ENCODE results near the gene PRKAR1B.

PRKAR1B gene

GRCh38 chr7:569996-570800 is 156.9 kb downstream of the PRKAR1B start:
- no peaks in the 10 kb centered on the region for H3K9me3 ChIP-seq (ENCODE audit: severe bottlenecking)
- H3K36me3 ChIP-seq (ENCODE audit: low read depth), result no peaks in the 10 kb centered on the region
- no peak for DNase-seq (ENCODE audit: low spot score)
- H3K4me3 ChIP-seq (ENCODE audit: severe bottlenecking), result no peak overlapping the region
- H3K27ac ChIP-seq (ENCODE audit: poor library complexity, severe bottlenecking), result no peak overlapping the region
- H3K4me1 ChIP-seq (ENCODE audit: insufficient read depth, poor library complexity, severe bottlenecking), result no peaks in the 10 kb centered on the region
- no peaks in the 10 kb centered on the region for H3K27me3 ChIP-seq (ENCODE audit: insufficient read depth, poor library complexity, severe bottlenecking)
- TF ChIP-seq, protein P1, sequence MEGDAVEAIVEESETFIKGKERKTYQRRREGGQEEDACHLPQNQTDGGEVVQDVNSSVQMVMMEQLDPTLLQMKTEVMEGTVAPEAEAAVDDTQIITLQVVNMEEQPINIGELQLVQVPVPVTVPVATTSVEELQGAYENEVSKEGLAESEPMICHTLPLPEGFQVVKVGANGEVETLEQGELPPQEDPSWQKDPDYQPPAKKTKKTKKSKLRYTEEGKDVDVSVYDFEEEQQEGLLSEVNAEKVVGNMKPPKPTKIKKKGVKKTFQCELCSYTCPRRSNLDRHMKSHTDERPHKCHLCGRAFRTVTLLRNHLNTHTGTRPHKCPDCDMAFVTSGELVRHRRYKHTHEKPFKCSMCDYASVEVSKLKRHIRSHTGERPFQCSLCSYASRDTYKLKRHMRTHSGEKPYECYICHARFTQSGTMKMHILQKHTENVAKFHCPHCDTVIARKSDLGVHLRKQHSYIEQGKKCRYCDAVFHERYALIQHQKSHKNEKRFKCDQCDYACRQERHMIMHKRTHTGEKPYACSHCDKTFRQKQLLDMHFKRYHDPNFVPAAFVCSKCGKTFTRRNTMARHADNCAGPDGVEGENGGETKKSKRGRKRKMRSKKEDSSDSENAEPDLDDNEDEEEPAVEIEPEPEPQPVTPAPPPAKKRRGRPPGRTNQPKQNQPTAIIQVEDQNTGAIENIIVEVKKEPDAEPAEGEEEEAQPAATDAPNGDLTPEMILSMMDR (IDR thresholded peaks at IDR 0.05; ENCODE audit: poor library complexity, severe bottlenecking), result no peak
- ATAC-seq (ENCODE audit: low read depth), result no peak

- Histone ChIP-seq H3K9me3 (ENCODE audit: severe bottlenecking) (no peaks in the 10 kb centered on the region), H3K27me3 (ENCODE audit: insufficient read depth, poor library complexity, severe bottlenecking) (no peaks in the 10 kb centered on the region), H3K27ac (ENCODE audit: poor library complexity, severe bottlenecking) (no peak overlapping the region), H3K4me3 (ENCODE audit: severe bottlenecking) (no peak overlapping the region), H3K4me1 (ENCODE audit: insufficient read depth, poor library complexity, severe bottlenecking) (no peaks in the 10 kb centered on the region), H3K36me3 (ENCODE audit: low read depth) (no peaks in the 10 kb centered on the region)
- ATAC-seq (ENCODE audit: low read depth) (no peak), DNase-seq (ENCODE audit: low spot score) (no peak)
- TF ChIP-seq, protein P1 (IDR thresholded peaks at IDR 0.05; ENCODE audit: poor library complexity, severe bottlenecking), result no peak
These were observed 157.8 kb downstream of the PRKAR1B start for GRCh38 chr7:569071-569855.

DNA sequence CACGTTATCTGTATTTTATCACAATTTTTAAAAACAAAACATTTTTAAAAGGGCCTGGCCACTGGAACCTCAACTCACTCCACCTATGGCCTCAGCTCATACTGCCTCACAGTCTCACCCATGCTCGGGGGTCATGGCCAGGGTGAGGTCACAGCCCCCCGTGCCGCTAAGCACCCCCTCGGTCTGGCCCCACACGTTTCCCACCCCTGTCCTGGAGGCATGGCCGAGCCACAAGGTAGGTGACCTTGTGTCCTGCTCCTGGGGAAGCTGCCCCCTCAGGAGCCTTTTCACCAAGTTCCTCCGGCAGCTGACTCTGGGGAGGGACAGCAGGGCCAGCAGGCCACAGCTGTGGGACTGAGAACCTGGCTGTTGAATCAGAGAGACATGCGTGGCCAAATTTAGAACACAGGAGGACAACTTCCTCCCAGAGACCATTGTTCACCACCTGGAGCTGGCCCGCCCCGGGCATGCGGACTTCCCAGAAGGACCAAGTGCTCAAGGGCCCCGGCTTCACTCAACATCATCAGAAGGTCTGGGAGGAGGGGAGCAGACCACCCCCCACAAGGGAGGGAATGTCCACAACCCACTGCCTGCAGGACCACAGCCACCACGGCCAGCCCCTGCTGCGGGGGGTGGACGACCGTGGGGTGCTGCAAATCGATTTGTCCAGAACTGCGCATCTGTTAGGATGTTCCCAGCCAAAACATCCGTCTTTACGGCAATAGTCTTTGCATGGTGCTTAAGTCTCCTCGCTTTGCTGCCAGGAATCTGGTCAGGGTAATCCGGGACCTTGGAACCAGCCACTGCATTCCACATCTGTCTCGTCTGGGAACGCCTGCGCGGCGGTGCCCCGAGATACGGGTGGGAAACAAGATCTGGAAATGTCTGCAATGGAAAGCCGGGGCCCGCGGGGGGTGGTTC is 158.8 kb downstream of the PRKAR1B start:
- DNase-seq (ENCODE audit: low spot score) (no peak), ATAC-seq (ENCODE audit: low read depth) (no peak)
- no peaks in the 10 kb centered on the region for H3K27me3 ChIP-seq (ENCODE audit: insufficient read depth, poor library complexity, severe bottlenecking)
- TF ChIP-seq, protein P1 (IDR thresholded peaks at IDR 0.05; ENCODE audit: poor library complexity, severe bottlenecking), result no peak
- no peak overlapping the region for H3K4me3 ChIP-seq (ENCODE audit: severe bottlenecking)
- no peaks in the 10 kb centered on the region for H3K4me1 ChIP-seq (ENCODE audit: insufficient read depth, poor library complexity, severe bottlenecking)
- no peak overlapping the region for H3K27ac ChIP-seq (ENCODE audit: poor library complexity, severe bottlenecking)
- H3K9me3 ChIP-seq (ENCODE audit: severe bottlenecking), result no peaks in the 10 kb centered on the region
- no peaks in the 10 kb centered on the region for H3K36me3 ChIP-seq (ENCODE audit: low read depth)

DNA sequence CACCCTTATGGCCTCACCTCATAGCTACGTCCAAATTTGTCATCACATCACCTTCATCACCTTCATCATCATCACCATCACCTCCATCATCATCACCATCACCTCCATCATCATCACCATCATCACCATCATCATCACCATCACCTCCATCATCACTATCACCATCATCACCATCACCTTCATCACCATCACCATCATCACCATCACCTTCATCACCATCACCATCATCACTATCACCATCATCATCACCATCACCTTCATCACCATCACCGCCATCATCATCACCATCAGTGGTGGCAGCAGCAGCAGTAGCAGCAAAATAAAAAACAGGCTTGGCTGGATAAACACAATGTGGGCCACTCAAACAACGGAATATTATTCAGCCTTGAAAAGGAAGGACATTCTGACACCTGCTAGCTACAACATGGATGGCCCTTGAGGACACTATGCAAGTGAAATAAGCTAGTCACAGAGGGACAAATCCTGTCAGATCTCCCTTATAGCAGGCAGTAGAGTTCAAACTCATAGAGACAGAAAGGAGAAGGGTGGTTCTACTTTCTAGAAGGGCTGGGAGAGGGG is 159.7 kb downstream of the PRKAR1B start:
- Histone ChIP-seq H3K36me3 (ENCODE audit: low read depth) (no peaks in the 10 kb centered on the region), H3K27ac (ENCODE audit: poor library complexity, severe bottlenecking) (no peak overlapping the region), H3K4me3 (ENCODE audit: severe bottlenecking) (no peak overlapping the region), H3K9me3 (ENCODE audit: severe bottlenecking) (no peaks in the 10 kb centered on the region), H3K27me3 (ENCODE audit: insufficient read depth, poor library complexity, severe bottlenecking) (no peaks in the 10 kb centered on the region), H3K4me1 (ENCODE audit: insufficient read depth, poor library complexity, severe bottlenecking) (no peaks in the 10 kb centered on the region)
- no peak for ATAC-seq (ENCODE audit: low read depth)
- DNase-seq (ENCODE audit: low spot score), result no peak
- TF ChIP-seq, protein P1 (IDR thresholded peaks at IDR 0.05; ENCODE audit: poor library complexity, severe bottlenecking), result no peak

All from RWPE2 (cell line).